ACC112 (cell line): ENCODE measurements around the gene GLT8D2.
A peak's percentile ranks its signal among the peaks of the same experiment; 100 is the strongest.

Experiments
- H2AFZ ChIP-seq: fragments of 200-600 bp; sonication (generic); one replicate; pipeline ENCODE4 v1.6.0; 2017; ENCODE audit warnings: antibody characterized with exemption, low read length; ENCODE audit not compliant: unreplicated experiment
- H3K27ac ChIP-seq: fragments of 200-600 bp; sonication (generic); 2 replicates; pipeline ENCODE4 v1.5.1; 2014; ENCODE audit warnings: low read depth, mild to moderate bottlenecking, antibody characterized with exemption, low read length, moderate library complexity
- H3K27me3 ChIP-seq: fragments of 200-600 bp; sonication (generic); 2 replicates; pipeline ENCODE4 v1.6.1; 2014; ENCODE audit warnings: mild to moderate bottlenecking, antibody characterized with exemption, low read length, moderate library complexity, mixed read lengths; ENCODE audit not compliant: insufficient read depth
- H3K36me3 ChIP-seq: fragments of 200-600 bp; sonication (generic); 2 replicates; pipeline ENCODE4 v1.6.1; 2016; ENCODE audit warnings: mild to moderate bottlenecking, antibody characterized with exemption, low read length, moderate library complexity, mixed read lengths; ENCODE audit not compliant: insufficient read depth
- H3K4me1 ChIP-seq: fragments of 200-600 bp; sonication (generic); one replicate; pipeline ENCODE4 v1.6.1; 2016; ENCODE audit warnings: low read length, mixed read lengths; ENCODE audit not compliant: insufficient read depth, unreplicated experiment, control insufficient read depth
- H3K4me3 ChIP-seq: fragments of 200-600 bp; sonication (generic); 2 replicates; pipeline ENCODE4 v1.5.1; 2014; ENCODE audit warnings: mild to moderate bottlenecking, low read depth, low read length
- H3K79me2 ChIP-seq: fragments of 200-600 bp; sonication (generic); one replicate; pipeline ENCODE4 v1.6.0; 2016; ENCODE audit warnings: low read length; ENCODE audit not compliant: control insufficient read depth, unreplicated experiment, insufficient read depth

The GLT8D2 gene

GRCh38 chr12:103969391-103969790, 80.6 kb downstream of the GLT8D2 start:
- Histone ChIP-seq H3K27ac (peak overlapping the region; percentile 23), H3K4me3 (no peak overlapping the region), H3K27me3 (no peaks in the 10 kb centered on the region), H3K79me2 (peaks cover 91% of the 10 kb centered on the region), H3K4me1 (peaks cover 21% of the 10 kb centered on the region), H2AFZ (no peak overlapping the region), H3K36me3 (no peaks in the 10 kb centered on the region)

GRCh38 chr12:103966736-103967135, 83.3 kb downstream of the GLT8D2 start:
- Histone ChIP-seq H3K4me3 (peak overlapping the region; percentile 94), H2AFZ (no peak overlapping the region), H3K27me3 (no peaks in the 10 kb centered on the region), H3K27ac (peak overlapping the region; percentile 69), H3K36me3 (no peaks in the 10 kb centered on the region), H3K4me1 (peaks cover 24% of the 10 kb centered on the region), H3K79me2 (peaks cover 79% of the 10 kb centered on the region)

GRCh38 chr12:103965590-103966504, 84.1 kb downstream of the GLT8D2 start, which contains the start of gene TDG:
Gene TDG (plus strand): TSS chr12:103965872. CDS start chr12:103966038, 166 bp downstream.
- no peaks in the 10 kb centered on the region for H3K27me3 ChIP-seq
- peak within 1 kb of the TSS; percentile 69 for H2AFZ ChIP-seq
- peak within 1 kb of the TSS; percentile 69 for H3K27ac ChIP-seq
- H3K4me1 ChIP-seq, result peaks cover 24% of the 10 kb centered on the region
- peaks cover 72% of the 10 kb centered on the region for H3K79me2 ChIP-seq
- peak within 1 kb of the TSS; percentile 94 for H3K4me3 ChIP-seq
- no peaks in the 10 kb centered on the region for H3K36me3 ChIP-seq

GRCh38 chr12:103965255-103965589, 84.8 kb downstream of the GLT8D2 start:
- Histone ChIP-seq H2AFZ (peak overlapping the region; percentile 69), H3K27me3 (no peaks in the 10 kb centered on the region), H3K79me2 (peaks cover 66% of the 10 kb centered on the region), H3K4me3 (peak overlapping the region; percentile 94), H3K36me3 (no peaks in the 10 kb centered on the region), H3K4me1 (peaks cover 24% of the 10 kb centered on the region), H3K27ac (peak overlapping the region; percentile 69)

- Histone ChIP-seq H3K4me1 (peaks cover 24% of the 10 kb centered on the region), H3K4me3 (peak overlapping the region; percentile 94), H3K27ac (peak overlapping the region; percentile 69; the same call in 1 of the 2 replicates), H3K27me3 (no peaks in the 10 kb centered on the region), H3K36me3 (no peaks in the 10 kb centered on the region), H3K79me2 (peaks cover 62% of the 10 kb centered on the region), H2AFZ (peak overlapping the region; percentile 69)
Observed at GRCh38 chr12:103964805-103965204, 85.2 kb downstream of the GLT8D2 start.

- Histone ChIP-seq H3K79me2 (peaks cover 39% of the 10 kb centered on the region), H3K27ac (no peak overlapping the region), H3K27me3 (no peaks in the 10 kb centered on the region), H2AFZ (no peak overlapping the region), H3K4me1 (peaks cover 22% of the 10 kb centered on the region), H3K4me3 (no peak overlapping the region), H3K36me3 (no peaks in the 10 kb centered on the region)
Observed at GRCh38 chr12:103962493-103962892, 87.5 kb downstream of the GLT8D2 start.

- Histone ChIP-seq H3K4me3 (no peak overlapping the region), H3K27me3 (no peaks in the 10 kb centered on the region), H3K36me3 (no peaks in the 10 kb centered on the region), H2AFZ (no peak overlapping the region), H3K4me1 (peaks cover 19% of the 10 kb centered on the region), H3K27ac (no peak overlapping the region), H3K79me2 (peaks cover 34% of the 10 kb centered on the region)
Observed at GRCh38 chr12:103960616-103961227, 89.3 kb downstream of the GLT8D2 start.

- Histone ChIP-seq H3K4me1 (peaks cover 14% of the 10 kb centered on the region), H3K79me2 (peaks cover 32% of the 10 kb centered on the region), H3K4me3 (no peak overlapping the region), H3K36me3 (0 out of 2 replicates have a peak, but pooled peaks cover 8% of the 10 kb centered on the region), H3K27ac (peak overlapping the region; percentile 53), H2AFZ (peak overlapping the region; percentile 18), H3K27me3 (no peaks in the 10 kb centered on the region)
Observed at GRCh38 chr12:103958621-103959020, 91.4 kb downstream of the GLT8D2 start.

GRCh38 chr12:103957865-103958388, 92.1 kb downstream of the GLT8D2 start:
- Histone ChIP-seq H3K27me3 (no peaks in the 10 kb centered on the region), H3K4me3 (peak overlapping the region; percentile 91), H3K36me3 (0 out of 2 replicates have a peak, but pooled peaks cover 8% of the 10 kb centered on the region), H3K27ac (peak overlapping the region; percentile 90), H3K4me1 (peaks cover 14% of the 10 kb centered on the region), H3K79me2 (peaks cover 27% of the 10 kb centered on the region), H2AFZ (no peak overlapping the region)

GRCh38 chr12:103956509-103957027, 93.4 kb downstream of the GLT8D2 start:
- Histone ChIP-seq H3K4me1 (peaks cover 14% of the 10 kb centered on the region), H3K27ac (peak overlapping the region; percentile 90), H3K36me3 (peaks cover 11% of the 10 kb centered on the region; the same call in 1 of the 2 replicates), H2AFZ (peak overlapping the region; percentile 89), H3K79me2 (peaks cover 27% of the 10 kb centered on the region), H3K4me3 (peak overlapping the region; percentile 91), H3K27me3 (no peaks in the 10 kb centered on the region)
